Stimulated activated CD8-positive, alpha-beta memory T cell treated with anti-CD3 and anti-CD28 coated beads, Interleukin-4, amount 100 ng/mL, for 24 hours (primary cell): ENCODE data around the gene SLC35D3.
"Not testable (repeated sequence)": the region's sequence is repeated elsewhere in the genome, so short reads cannot be mapped to it uniquely, and the experiment has no call there.

Experiments
- DNase-seq: peaks from one replicate; pipeline ENCODE4 v3.0.0-alpha.2; 2020; ENCODE audit warnings: low read depth

Gene SLC35D3

GRCh38 chr6:136923116-136923953, 1.2 kb downstream of the SLC35D3 start:
- DNase-seq, result no peak

- no peak for DNase-seq
These were observed 2.0 kb downstream of the SLC35D3 start for GRCh38 chr6:136923954-136924673.

GRCh38 chr6:136926383-136926782, 4.3 kb downstream of the SLC35D3 start:
- DNase-seq, result no peak

GRCh38 chr6:136927292-136927691, 5.2 kb downstream of the SLC35D3 start:
- DNase-seq, result no peak

- no peak for DNase-seq
These were observed 8.4 kb downstream of the SLC35D3 start for GRCh38 chr6:136930528-136930927.

- DNase-seq, result no peak
These were observed 10.5 kb downstream of the SLC35D3 start for GRCh38 chr6:136932599-136932998.

- no peak for DNase-seq
These were observed 23.0 kb downstream of the SLC35D3 start for GRCh38 chr6:136945072-136945471.

GRCh38 chr6:136945711-136946121, 23.6 kb downstream of the SLC35D3 start:
- no peak for DNase-seq

GRCh38 chr6:136947037-136947436, 24.9 kb downstream of the SLC35D3 start:
- DNase-seq, result no peak

- not testable (repeated sequence) for DNase-seq
These were observed 27.9 kb downstream of the SLC35D3 start for GRCh38 chr6:136949957-136950356.

- DNase-seq, result no peak
These were observed 28.5 kb downstream of the SLC35D3 start for GRCh38 chr6:136950436-136951126.

- no peak for DNase-seq
These were observed 30.7 kb downstream of the SLC35D3 start for GRCh38 chr6:136952714-136953260.

- DNase-seq, result no peak
These were observed 33.0 kb downstream of the SLC35D3 start for GRCh38 chr6:136955123-136955522.

- DNase-seq, result no peak
These were observed 34.8 kb downstream of the SLC35D3 start for GRCh38 chr6:136956590-136957544.

GRCh38 chr6:136958168-136958567, 36.1 kb downstream of the SLC35D3 start:
- no peak for DNase-seq

- DNase-seq, result no peak
These were observed 37.4 kb downstream of the SLC35D3 start for GRCh38 chr6:136959471-136959891.

- DNase-seq, result not testable (repeated sequence)
These were observed 37.8 kb downstream of the SLC35D3 start for GRCh38 chr6:136959935-136960334.

GRCh38 chr6:136960781-136961180, 38.7 kb downstream of the SLC35D3 start:
- DNase-seq, result no peak

GRCh38 chr6:136961848-136962247, 39.7 kb downstream of the SLC35D3 start:
- no peak for DNase-seq

GRCh38 chr6:136962661-136963060, 40.6 kb downstream of the SLC35D3 start:
- no peak for DNase-seq

- DNase-seq, result no peak
These were observed 41.2 kb downstream of the SLC35D3 start for GRCh38 chr6:136963259-136963658.
